Inflammatory macrophage treated with lipopolysaccharide for 1 hour (primary cell): ENCODE data around the gene HTR4.

Experiments
- DNase-seq, 2 donors: peaks; one replicate each; pipeline ENCODE4 v3.0.0-alpha.2; 2020 to 2022

Gene HTR4

DNA sequence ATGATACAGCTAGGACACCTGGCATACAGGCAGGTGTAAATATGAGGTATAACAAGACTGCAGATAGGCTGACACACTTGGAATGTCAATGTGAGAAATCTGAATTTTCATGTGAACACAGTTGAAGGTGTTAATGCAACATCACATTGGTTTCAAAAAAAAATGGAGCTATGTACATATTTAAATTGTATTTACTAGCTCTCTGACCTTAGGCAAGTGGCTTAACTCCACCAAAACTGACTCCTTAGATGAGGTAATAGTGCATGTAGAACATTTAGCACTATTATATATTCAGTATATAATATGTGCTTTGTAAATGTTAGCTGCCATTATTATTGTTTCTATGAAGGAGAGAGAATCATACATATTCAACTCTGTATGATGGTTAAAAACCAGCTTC is 48.0 kb downstream of the HTR4 start:
- DNase-seq, result no peak

DNA sequence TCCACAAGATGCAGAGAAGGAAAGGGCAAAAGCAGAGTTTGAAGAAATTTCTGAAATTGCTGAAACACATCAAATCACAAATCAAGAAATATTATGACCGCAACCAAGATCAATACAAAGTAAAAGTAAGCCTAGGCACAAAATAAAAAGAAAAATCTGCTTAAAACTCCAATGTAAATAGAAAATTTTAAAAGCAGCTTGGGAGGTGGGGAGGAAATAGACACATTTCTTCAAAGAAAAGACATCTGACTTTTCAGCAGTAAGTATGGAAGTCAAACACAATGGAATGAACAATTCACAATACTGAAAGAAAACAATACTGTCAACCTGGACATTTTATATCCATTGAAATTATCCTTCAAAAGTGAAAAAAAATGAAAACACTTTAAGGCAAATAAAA is 55.1 kb downstream of the HTR4 start:
- DNase-seq, result no peak

DNA sequence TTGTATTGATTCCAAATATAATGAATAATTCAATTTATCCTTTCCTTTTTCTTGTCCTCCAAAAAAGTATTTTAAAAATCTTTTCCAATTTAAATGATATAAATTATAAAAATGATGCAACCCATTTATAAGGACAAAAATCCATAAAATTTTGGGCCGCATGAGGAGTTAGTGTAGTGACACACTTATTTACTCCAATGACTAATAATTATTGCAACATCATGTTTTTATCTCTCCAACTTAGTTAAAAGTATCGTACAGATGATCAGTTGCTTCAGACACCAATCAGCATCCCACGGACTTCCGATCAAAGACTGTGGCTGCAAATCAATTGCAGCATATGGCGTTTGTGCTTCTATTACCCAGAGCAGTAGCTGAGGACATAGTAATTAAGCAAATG is 58.6 kb downstream of the HTR4 start:
- DNase-seq, result no peak

DNA sequence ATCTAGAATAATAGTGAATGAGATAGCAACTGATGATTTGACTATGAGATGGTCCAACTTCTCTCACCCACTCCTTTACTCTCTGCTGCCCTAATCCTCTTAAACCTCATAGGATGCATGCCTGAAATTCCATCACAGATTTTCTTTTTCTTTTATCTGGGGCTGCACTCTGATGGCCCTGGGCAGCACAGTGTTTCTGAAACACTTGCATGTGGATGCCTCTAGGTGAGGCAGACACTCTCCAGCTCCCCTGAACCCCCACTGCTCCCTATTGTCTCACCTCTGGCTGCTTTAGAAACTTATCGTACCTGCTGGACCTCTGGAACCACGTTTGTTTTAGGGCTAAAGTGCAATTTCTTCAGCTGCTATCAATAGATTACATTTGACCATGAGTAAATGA is 67.5 kb downstream of the HTR4 start:
- no peak for DNase-seq

DNA sequence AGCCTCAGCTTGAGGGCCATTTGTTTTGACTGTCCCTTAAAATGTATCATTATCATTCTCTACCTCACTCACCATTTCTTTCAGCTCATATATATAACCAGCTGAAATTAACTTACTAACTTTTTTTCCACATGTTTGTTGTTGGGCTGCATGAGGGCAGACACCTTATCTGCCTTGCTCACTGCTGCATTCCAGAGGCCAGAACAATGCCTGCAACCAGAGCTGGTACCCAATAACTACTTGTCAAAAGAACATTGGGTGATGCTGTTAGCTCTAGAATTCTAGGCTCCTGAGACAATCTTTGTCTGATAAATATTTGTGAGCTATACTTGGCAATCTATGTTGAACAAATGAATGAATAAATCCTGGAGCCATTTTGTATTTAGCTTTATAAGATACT is 68.3 kb downstream of the HTR4 start:
- no peak for DNase-seq

DNA sequence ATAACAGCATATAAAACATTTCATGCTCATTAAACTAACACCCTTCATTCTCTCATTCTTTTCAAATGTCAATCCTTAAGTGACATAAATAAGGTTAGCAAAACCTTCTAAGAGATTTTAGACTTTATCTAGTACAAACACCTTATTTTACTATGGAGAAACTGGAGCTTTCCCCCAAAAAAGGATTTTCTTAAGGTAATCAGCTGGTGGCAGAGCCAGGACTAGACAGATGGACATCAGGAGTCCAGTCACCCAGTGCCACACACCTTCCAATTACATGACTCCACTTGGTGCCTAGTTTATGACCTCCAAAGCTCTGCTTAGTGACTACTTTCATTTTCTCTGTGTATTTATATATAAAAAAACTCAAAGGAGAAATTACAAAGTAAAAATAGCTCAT is 70.2 kb downstream of the HTR4 start:
- DNase-seq, result no peak

DNA sequence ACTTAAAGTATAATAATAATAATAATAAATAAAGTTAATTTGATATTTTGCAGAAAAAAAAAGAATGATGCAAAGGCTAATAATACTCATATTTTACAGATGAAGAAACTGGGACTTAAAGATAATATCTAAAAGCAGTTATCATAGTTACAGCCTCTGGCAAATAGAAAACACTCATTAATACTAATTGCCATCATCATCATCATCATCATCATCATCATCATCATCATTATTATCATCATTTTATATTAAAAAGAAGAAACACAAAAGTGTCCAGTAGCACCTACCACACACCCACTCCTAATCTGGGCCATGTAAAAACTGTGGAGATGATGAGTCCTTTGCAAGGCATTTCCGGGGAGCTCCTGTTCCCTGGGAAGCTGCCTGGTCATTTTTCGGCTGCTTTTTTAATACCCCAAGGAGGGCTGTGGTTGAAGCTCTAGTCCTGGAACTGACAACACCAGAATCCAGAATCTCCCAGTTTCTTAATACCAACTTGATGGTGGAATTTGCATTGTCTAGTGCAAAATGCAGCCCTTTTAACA is 70.8 kb downstream of the HTR4 start:
- DNase-seq, result no peak

DNA sequence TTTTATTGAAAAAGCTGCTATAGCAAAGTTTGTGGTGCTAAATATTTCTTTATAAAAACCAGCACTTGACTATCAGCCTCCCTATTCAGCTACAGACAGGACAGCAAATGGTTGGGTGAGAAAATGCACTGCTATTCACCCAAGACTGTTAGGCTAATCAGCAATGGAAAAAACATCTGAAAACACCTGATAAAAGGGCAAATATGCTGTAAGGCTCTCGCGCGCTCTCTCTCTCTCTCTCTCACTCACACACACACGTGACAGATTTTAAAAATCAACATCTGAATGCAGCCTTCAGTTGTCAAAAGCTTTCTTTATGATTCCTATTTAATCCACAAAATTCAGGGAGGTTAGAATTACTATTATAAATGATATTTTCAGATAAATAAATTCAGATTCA is 80.2 kb downstream of the HTR4 start:
- no peak for DNase-seq

DNA sequence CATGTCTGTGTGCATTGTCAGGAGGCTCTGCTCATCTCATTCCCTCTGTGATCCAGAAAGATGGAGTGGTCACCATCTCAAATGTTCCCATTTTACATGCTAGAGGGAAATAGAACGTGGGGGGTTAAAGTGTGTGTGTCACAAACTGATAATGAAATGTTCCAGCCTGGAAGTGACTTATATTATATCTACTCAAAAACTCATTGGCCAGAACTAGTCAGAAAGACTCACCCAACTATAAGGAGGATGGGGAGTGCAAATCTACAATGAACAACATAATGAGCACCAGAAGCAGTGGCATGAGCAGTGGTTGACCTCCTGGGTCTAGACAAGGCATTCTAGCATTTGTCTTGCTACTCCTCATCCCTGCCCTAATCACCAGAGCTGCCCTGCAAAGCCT is 81.0 kb downstream of the HTR4 start:
- DNase-seq, result no peak

DNA sequence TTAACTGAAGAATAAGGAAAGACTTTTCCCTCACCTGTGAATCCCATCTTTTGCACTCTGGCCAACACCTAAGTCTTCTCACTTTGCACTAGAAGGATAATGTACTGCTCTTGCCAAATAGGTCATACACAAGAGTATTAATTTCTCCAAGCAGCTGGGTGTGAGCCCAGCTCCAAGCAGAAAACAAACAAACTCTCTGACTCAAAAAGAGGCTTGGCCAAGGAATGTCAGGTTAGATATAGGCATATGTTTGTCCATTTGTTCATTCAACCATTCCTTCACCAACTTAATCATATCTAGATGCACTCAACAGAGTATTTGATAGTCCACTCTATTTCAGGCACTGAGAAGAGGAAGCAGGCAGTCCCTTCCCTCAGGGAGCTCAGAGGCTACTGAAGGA is 84.4 kb downstream of the HTR4 start:
- DNase-seq, result no peak

DNA sequence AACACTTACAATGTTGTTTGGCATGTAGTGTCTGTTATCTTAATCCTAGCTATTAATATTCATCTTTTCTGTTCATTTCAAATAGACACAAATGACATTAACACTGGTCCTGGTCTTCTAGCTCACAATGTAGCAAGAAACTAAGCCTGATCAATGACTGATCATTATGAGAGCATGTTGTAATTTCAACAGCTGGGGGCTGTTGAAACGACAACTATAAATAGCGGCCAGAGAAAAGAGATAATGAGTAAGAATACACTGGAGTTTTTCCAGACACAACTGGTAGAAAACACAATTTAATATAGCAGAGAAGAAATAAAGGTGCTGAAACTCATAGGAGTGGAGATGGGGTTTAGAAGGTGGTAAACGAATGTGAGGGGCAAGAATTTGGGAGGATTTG is 89.2 kb downstream of the HTR4 start:
- no peak for DNase-seq

DNA sequence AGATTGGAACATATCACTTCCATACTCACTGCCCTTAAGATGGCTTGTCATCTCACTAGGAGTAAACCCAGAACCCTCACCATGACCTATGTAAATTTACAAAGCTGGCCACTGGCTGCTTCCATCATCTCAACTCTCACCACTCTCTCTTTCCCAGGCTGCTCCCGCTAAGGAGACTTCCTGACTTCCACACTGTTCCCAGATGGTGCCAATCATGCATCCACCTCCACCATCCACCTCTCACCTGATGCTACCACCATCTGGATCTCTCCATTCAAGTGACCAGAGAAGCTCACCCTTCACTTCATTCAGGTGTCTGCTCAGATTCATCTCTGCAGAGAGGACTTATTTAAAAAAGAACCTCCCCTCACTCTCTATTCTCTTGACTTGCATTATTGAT is 91.3 kb downstream of the HTR4 start:
- DNase-seq, result no peak

DNA sequence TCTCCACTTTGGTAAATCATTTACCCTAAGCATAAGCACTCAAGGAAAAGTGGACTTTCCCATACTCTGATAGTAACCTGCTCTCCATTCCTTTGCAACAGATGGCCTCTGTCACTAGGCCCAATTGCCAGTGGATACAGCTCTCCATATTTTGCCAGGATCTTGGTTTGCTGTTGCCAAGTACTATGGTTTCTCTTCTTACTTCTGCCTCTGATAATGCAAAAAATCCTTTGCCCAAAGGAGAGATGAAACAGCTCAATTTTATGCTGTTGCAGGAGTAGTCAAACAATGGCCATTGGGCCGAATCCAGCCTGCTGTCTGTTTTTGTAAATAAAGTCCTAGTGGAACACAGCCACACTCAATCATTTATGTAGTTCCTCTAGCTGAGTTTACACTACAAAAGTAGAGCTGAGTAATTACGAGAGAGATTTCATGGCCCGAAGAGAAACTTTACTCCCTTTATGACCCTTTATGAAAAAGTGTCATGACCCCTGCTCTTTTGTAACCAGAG is 92.5 kb downstream of the HTR4 start:
- DNase-seq, result no peak

DNA sequence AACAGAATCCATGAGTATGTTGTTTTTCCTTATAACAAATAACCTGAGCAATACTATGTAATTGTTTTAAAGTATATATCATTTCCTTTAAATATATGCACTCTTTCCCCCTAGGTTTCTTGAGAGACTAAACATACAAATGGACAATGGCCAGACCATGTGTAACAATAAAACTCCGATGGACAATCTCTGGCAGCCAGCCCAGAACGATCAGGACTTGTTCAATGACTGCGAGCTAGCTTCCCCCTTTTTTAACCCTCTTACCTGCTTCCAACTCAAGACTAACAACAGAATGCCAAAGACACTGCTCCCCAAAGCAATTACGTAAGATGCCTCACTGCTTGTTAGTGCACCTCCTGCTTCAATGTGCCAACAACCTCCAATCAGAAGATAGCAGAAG is 94.9 kb downstream of the HTR4 start:
- DNase-seq, result no peak

DNA sequence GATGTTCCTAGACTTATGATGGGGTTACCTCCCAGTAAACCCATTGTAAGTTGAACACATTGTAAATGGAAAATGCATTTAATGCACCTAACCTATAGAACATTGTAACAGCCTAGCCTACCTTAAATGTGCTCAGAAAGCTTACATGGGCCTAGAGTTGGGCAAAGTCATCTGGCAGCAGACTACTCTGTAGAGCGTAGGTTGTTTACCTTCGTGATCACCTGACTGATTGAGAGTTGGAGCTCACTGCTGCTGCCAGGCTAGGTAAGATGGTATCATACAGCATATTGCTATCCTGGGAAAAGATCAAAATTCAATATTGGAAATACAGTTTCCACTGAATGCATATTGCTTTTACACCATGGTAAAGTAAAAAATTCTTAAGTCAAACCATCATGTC is 95.4 kb downstream of the HTR4 start:
- DNase-seq, result no peak

DNA sequence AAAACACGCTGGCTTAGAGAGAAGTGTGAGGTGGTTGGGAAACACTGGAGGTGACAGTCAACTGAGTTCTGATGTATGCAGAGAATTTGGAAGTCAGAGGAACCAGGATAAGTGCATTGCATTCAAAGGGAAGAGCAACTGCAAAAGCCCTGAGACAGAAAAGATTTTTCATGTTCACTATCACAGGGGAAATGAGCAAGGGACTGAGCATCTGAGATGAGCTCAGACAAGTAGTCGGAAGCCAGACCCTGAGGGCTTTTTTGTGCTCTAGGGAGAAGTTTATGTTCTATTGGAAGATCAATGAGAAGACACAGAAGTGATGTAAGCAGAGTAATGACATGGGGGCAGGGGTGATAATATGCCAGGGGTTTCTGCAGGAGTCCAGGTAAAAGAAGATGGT is 97.5 kb downstream of the HTR4 start:
- DNase-seq, result no peak

DNA sequence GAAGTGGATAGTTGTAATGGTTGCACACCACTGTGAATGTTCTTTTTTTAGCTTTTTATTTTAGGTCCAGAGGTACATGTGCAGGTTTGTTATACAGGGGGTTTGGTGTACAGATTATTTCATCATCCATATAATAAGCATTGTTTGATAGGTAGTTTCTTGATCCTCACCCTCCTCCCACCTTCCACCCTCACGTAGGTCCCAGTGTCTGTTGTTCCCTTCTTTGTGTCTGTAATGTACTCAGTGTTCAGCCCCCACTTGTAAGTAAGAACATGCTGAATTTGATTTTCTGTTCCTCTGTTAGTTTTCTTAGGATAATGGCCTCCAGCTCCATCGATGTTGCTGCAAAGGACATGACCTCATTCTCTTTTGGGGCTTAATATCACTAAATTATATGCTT is 99.7 kb downstream of the HTR4 start:
- DNase-seq, result no peak

DNA sequence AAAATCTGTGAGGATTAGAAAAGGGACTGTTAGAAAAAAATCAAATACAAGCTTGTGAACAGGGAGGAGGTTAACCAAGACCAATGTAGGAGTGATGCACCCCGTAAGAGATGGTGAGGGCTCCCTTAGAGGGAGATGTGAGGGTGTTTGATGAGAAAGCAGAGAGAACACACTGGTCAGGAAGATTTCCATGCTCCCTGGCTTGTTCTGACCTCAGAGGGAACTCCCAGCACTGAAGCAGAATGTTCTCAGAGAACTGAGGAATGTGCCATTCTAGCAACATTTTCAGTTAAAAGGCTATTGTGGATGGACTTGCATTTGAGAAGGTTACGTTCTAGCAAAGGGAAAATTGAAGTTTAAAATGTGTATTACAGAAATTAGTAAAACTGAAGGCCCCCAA is 110.6 kb downstream of the HTR4 start:
- no peak for DNase-seq

DNA sequence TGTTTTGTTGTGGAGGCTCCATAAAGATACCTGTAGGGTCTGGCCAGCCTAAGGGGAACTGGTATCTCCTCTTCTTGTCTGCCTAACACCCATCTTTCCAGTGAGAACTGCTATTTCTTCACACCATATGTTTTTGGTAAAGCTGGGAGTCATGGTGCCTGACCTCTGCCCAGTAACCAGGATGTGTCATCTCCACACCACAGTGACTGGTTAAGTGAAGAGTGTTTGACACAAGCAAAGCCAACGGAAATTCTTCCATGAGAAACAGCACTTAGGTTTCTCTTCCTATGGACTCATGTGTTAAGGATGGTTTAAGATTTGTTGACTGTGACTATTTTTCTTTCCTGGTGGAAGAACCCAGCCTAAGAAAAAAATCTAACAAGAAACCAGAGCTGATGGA is 111.5 kb downstream of the HTR4 start:
- no peak for DNase-seq

DNA sequence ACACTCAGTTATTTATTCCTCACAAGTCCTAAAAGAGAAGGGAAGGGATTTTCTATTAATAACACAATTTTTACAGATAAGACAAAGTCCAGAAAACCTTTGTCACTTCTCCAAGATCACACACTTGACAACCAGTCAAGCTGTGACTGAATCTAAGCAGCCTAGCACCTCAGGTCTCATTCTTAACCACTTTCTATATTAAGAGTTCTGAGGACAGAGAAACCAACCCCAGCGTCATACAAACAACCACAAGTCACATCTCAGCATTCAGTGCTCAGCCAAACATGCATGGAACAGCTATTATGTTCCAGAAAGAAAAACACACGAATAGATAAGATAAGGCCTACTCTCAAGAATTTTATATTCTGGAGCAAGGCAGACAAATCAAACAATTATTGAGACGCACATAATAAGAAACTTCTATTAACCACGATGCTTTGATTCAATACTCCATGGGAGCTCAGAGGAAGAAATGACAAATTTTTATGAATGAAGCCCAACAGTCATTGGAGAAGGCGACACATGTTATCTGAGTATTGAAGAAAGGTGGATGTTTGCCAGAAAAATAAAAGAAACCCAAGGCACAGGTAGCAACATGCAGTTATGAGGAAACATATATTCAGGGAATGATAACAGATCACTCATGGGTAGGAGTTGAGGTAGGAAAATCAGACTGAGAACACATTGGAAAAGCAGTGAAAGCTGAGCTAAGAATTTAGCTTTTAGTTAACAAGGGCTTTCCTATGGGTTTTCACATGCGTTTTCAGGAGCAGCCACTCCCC is 113.1 kb downstream of the HTR4 start:
- no peak for DNase-seq

DNA sequence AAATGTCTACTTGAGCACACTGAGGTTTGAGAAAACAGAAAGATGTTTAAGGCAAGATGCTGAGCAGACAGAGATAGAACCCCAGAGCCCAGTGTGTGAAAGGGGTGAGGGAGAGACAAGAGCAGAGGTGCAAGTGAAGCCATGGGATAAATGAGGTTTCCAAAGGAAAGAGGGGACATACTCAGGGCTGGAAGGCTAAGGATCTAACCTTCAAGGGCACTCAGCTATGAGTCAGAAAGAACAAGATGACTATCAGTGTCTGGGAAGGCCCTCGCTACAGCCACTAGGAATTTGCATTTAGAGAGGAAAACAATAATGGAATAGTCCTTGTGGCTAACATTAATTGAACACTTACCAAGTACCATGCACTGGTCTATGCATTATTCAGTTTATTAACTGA is 113.7 kb downstream of the HTR4 start:
- DNase-seq, result no peak

DNA sequence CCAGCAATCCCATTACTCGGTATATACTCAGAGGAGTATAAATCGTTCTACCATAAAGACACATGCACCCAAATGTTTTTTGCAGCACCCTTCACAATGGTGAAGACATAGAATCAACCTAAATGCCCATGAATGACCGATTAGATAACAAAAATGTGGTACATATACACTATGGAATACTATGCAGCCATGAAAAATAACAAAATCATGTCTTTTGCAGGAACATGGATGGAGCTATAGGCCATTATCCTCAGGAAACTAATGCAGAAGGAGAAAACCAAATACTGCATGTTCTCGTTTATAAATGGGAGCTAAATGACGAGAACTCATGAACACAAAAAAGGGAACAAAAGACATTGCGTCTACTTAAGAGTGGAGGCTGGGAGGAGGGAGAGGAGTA is 114.5 kb downstream of the HTR4 start:
- DNase-seq, result no peak

DNA sequence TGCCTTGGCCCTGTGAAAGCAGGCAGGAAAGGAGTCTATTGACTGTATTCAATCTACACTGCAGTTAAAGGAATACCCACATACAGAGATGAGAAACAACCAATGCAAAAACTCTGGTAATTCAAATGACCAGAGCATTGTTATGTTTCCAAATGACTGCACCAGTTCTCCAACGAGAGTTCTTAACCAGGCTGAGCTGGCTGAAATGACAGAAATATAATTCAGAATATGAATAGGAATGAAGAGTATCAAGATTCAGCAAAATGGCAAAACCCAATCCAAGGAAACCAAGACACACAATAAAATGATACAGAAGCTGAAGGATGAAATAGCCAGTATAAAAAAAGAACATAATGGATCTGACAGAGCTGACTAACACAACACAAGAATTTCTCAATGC is 119.1 kb downstream of the HTR4 start:
- no peak for DNase-seq

DNA sequence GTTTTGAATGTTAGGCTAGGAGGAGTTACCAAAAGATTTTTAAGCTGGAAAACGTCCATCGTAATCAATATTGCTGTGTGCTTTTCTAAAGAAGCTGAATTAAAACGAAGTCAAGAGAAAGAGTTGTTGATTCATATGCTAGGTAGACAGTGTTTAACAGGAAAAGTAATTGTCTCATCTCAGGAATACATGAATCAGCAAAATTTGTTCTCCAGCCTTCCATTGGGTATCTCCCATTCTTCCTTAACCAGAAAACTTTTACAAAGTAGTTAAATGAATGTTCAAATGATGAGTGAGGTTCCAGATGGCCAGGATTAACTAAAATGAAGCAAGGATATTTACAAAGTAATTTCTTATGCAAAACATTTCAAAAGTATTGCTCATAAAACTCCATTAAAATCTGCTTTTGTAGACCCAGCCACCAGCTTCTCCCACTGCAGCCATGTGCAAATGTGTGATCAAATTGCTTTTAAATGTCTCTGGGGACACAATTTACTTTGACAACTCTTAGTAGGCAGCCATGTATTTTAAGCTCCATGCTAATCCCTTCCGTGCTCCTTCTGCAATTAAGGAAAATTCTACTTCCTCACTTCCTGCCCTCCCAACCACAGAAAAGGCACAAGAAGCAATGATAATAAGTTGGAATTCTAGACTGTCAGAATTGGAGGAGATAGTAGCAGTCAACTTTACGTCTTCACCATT is 121.2 kb downstream of the HTR4 start:
- no peak for DNase-seq
